ENCODE measurements around the gene SLC22A3.
"Not testable (repeated sequence)": the region's sequence is repeated elsewhere in the genome, so short reads cannot be mapped to it uniquely, and the experiment has no call there.

The SLC22A3 gene

GRCh38 chr6:160349020-160349441 lies 853 bp downstream of the SLC22A3 start:
- no peak for TF ChIP-seq ZNF274 (IDR thresholded peaks at IDR 0.05; ENCODE audit: low read depth, low read length)
- no peak overlapping the region for H3K4me3 ChIP-seq (ENCODE audit: low read length)

- H3K4me3 ChIP-seq (ENCODE audit: low read length), result no peak overlapping the region
- TF ChIP-seq ZNF274 (IDR thresholded peaks at IDR 0.05; ENCODE audit: low read depth, low read length), result no peak
These were observed 1.7 kb downstream of the SLC22A3 start for GRCh38 chr6:160349814-160350350.

GRCh38 chr6:160353950-160354496 lies 5.8 kb downstream of the SLC22A3 start:
- TF ChIP-seq ZNF274 (IDR thresholded peaks at IDR 0.05; ENCODE audit: low read depth, low read length), result no peak

GRCh38 chr6:160355001-160355400 lies 6.8 kb downstream of the SLC22A3 start:
- H3K4me3 ChIP-seq (ENCODE audit: low read length), result no peak overlapping the region
- no peak for TF ChIP-seq ZNF274 (IDR thresholded peaks at IDR 0.05; ENCODE audit: low read depth, low read length)

More at GRCh38 chr6:160353950-160354496, 5.8 kb downstream of the SLC22A3 start:
- H3K4me3 ChIP-seq (ENCODE audit: low read length), result no peak overlapping the region

GRCh38 chr6:160356074-160356744 lies 8.0 kb downstream of the SLC22A3 start:
- no peak overlapping the region for H3K4me3 ChIP-seq (ENCODE audit: low read length)
- no peak for TF ChIP-seq ZNF274 (IDR thresholded peaks at IDR 0.05; ENCODE audit: low read depth, low read length)

- no peak for TF ChIP-seq ZNF274 (IDR thresholded peaks at IDR 0.05; ENCODE audit: low read depth, low read length)
- H3K4me3 ChIP-seq (ENCODE audit: low read length), result no peak overlapping the region
These were observed 8.9 kb downstream of the SLC22A3 start for GRCh38 chr6:160357088-160357487.

GRCh38 chr6:160358225-160359119 lies 10.3 kb downstream of the SLC22A3 start:
- no peak overlapping the region for H3K4me3 ChIP-seq (ENCODE audit: low read length)
- no peak for TF ChIP-seq ZNF274 (IDR thresholded peaks at IDR 0.05; ENCODE audit: low read depth, low read length)

GRCh38 chr6:160360955-160361354 lies 12.8 kb downstream of the SLC22A3 start:
- no peak for TF ChIP-seq ZNF274 (IDR thresholded peaks at IDR 0.05; ENCODE audit: low read depth, low read length)
- H3K4me3 ChIP-seq (ENCODE audit: low read length), result no peak overlapping the region

- no peak for TF ChIP-seq ZNF274 (IDR thresholded peaks at IDR 0.05; ENCODE audit: low read depth, low read length)
- no peak overlapping the region for H3K4me3 ChIP-seq (ENCODE audit: low read length)
These were observed 14.4 kb downstream of the SLC22A3 start for GRCh38 chr6:160362556-160362955.

GRCh38 chr6:160363016-160363996 lies 15.1 kb downstream of the SLC22A3 start:
- TF ChIP-seq ZNF274 (IDR thresholded peaks at IDR 0.05; ENCODE audit: low read depth, low read length), result no peak
- no peak overlapping the region for H3K4me3 ChIP-seq (ENCODE audit: low read length)

GRCh38 chr6:160365117-160365516 lies 16.9 kb downstream of the SLC22A3 start:
- no peak for TF ChIP-seq ZNF274 (IDR thresholded peaks at IDR 0.05; ENCODE audit: low read depth, low read length)
- H3K4me3 ChIP-seq (ENCODE audit: low read length), result no peak overlapping the region

GRCh38 chr6:160367798-160368547 lies 19.8 kb downstream of the SLC22A3 start:
- TF ChIP-seq ZNF274 (IDR thresholded peaks at IDR 0.05; ENCODE audit: low read depth, low read length), result no peak

GRCh38 chr6:160368670-160369069 lies 20.5 kb downstream of the SLC22A3 start:
- no peak overlapping the region for H3K4me3 ChIP-seq (ENCODE audit: low read length)
- no peak for TF ChIP-seq ZNF274 (IDR thresholded peaks at IDR 0.05; ENCODE audit: low read depth, low read length)

More at GRCh38 chr6:160367798-160368547, 19.8 kb downstream of the SLC22A3 start:
- no peak overlapping the region for H3K4me3 ChIP-seq (ENCODE audit: low read length)

GRCh38 chr6:160373601-160374000 lies 25.4 kb downstream of the SLC22A3 start:
- H3K4me3 ChIP-seq (ENCODE audit: low read length), result not testable (repeated sequence)

Measured in GM08714 (cell line).